GM19240 (cell line): ENCODE results near the gene CFAP58.

Experiments used
- DNase-seq: peaks from one replicate; pipeline ENCODE4 v3.0.0; 2011; ENCODE audit warnings: low spot score; ENCODE audit not compliant: insufficient read length

CFAP58 gene, protein sequence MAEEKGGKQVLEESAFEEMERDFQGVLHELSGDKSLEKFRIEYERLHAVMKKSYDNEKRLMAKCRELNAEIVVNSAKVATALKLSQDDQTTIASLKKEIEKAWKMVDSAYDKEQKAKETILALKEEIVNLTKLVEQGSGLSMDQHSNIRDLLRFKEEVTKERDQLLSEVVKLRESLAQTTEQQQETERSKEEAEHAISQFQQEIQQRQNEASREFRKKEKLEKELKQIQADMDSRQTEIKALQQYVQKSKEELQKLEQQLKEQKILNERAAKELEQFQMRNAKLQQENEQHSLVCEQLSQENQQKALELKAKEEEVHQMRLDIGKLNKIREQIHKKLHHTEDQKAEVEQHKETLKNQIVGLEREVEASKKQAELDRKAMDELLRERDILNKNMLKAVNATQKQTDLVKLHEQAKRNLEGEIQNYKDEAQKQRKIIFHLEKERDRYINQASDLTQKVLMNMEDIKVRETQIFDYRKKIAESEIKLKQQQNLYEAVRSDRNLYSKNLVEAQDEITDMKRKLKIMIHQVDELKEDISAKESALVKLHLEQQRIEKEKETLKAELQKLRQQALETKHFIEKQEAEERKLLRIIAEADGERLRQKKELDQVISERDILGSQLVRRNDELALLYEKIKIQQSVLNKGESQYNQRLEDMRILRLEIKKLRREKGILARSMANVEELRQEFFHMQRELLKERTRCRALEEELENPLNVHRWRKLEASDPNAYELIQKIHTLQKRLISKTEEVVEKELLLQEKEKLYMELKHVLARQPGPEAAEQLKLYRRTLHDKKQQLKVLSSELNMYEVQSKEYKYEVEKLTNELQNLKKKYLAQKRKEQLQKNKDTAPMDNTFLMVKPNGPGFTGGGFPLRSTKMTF

DNA sequence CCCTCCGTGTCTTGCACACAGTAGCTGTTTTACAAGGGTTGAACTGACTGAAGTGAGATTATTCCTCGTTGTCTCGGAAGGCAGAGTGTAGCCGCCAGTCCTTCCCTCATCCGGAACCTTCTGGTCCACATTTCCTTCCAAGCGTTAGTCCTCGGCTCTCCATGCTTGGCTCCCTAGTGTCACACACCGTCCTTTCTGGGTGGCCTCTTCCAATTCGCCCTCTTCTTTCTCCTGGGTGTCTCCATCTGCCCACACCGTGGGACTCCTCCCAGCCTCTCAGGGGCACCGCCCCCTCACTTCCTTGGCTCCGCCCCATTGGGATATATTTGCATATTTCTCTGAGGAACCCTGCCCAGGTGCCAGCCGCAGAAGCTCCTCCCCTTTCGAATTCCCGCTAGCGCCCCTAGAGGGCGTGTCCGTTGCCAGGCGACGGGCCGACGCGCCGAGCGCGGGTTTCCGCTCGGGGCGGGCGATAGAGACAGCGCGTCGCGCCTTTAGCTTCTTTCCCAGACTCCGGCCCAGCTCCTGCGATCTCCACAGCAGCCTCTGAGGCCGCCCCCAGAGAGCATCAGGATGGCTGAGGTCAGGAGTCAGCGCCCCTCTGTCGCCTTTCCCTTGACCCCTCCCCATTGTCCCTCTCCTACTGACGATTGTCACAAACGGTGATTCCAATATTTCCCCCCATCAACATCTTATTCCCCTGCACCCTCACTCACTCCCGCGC, at the start of gene CFAP58:
TSS of gene CFAP58 (plus strand) at position 509 of the 724 bp plus-strand sequence. CDS start at position 574, 65 bp downstream.
- DNase-seq, result peak; percentile 35

DNA sequence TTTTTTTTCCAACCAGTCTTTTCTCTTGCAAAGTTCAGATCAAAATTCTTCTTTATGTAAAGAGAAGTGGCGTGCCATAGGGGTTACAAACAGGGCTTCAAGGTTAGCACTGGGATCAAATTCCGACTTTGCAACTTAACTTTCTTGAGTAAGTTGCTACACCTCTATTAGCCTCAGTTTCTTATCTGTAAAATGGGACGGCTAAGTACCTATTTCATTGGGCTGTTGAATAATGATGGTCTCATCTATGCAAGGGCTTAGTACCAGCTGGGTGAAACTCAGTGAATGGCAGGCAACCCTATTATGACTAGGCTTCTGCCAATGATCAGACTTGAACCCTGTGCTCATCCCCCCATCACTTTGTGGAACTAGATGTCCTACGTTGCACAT, 49.3 kb upstream of the CFAP58 start:
- no peak for DNase-seq

DNA sequence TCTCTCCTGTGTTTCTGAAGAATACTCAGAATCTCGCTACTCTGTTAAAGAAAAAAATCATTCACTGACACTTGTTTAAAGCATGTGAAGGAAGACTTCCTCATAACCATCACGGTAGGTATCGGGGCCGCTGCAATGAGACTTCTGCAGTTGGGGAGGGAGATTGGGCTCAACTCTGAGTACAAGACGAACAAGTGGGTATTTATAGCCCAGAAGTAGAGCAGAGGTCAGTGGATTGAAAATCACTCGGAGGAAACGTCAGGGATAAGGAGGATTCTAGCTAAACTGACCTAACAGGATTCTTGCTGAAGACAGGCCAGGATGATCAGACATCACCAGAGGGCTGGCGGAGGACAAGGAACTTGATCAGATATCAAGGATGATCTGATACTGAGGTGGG, 48.7 kb upstream of the CFAP58 start:
- no peak for DNase-seq

DNA sequence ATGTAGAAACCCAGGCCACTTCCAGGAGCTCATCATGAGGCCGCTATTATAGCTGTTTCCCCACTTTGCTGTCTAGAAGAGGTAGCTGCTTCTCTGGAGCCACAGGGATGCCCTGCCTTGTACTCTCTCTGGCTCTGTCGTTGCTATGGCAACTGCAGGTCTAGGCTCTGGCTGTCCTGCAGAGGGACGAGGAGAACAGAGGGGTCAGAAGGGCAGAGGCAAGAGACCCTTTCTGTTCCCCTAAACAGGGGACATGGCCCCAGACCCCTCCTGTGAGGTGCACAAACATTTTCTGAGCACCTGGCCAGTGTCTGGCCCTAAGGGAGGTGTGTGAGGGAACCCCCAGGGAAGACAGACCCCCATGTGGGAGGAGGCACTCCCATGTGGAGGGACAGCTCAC, 46.7 kb upstream of the CFAP58 start:
- DNase-seq, result no peak

DNA sequence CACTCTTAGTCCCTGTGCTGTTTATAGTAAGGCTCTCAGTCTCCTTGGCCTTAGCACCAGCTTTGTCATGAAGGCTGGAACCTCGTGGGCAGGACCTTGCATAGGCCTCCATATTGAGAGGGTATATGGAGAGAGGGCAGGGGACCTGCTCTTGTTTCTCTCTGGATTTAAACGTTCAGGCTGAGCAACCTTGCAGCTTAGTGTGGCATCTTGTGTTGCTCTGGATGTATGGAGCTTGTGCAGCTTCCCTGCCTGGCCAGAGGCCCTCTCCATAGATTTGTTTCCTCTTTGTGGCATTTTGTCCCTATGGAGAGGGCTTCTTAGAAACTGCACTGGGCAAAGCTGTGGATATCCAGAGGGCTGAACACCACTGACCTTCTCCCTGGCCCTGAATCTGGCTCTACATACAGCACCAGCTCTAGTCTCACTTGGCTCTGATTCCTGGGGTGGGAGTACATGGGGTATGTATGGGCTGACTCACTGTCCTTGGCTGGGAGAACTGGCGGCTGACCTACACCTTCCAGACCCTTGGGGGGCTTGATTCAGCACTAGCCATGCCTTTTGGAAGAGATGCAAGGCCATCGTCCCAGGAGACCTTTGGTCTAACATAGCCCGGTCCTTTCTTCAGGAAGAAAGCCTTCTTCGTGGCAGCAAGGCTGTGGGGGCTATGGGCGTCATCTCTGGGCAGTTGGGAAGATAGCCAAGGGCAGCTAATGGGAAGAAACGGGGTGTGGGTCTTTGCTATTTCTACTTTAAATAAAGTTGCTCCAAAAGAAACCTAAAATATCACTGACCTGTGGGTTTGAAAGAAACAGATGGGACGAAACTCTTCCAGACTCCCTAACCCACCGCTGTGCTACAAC, 45.8 kb upstream of the CFAP58 start:
- DNase-seq, result no peak

DNA sequence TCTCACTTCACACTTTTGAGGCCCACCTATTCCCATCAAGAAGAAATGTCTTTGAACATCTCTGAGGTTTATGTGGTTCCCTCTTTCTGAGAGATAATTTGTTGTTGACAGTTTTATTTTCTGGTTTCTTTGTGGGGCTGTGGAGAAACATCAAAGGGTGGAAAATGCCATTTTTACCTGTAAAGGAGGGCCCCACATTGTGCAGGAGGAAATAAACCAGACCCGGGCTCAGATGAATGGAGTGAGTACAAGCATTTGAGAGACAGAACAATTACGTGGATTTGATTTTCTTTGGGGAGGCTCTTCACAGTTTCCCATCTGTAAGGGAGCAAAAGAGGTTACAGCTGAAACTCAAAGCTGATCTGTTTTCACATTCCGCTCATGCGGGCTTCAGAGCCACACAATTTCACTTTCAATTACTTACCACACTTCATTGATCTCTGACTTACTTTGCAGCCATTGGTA, 45.2 kb upstream of the CFAP58 start:
- peak; percentile 69 for DNase-seq

DNA sequence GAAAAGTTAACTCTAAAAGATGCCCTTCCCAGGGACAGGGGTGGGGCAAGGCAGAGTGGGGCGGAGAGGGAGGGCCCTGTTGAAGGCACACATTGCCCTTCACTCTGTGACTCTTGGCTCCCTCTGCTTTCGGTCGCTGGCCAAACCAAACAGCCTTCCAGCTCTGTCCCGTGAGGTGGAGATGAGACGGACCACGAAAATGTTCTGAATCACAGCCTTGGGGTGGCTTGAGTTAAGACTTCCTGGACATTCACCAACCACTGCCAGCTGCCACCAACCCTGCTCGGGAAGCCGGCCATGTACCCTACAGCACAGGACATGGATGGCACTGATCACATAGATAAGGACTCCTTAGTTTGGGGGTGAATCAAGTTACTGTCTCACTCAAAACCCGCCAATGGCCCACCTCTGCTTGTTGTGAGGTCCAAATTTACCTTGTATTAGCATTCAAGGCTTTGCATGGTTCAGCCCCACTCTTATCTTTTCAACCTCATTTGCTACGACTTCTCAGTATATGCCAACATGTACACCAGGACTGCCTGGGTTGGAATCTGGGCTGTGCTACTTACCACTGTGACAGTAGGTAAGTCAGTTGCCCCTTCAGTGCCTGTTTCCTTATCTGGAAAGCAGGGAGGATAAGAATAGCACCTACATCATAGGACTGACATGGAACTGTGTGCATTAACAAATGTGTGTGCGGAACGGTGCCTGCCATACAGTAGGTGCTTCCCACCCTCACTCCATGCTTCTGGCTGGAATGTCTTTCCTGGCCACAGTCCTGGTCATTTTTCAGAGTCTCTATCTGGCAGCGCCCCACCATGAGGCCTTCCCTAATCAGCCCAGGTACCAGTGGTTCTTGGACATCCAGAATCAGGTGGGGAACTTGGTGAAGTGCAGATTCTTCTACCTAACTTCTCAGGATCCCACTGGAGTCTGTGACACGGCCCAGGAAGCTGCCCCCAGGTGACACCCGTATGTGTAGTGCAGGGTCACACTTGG, 43.4 kb upstream of the CFAP58 start:
- no peak for DNase-seq

DNA sequence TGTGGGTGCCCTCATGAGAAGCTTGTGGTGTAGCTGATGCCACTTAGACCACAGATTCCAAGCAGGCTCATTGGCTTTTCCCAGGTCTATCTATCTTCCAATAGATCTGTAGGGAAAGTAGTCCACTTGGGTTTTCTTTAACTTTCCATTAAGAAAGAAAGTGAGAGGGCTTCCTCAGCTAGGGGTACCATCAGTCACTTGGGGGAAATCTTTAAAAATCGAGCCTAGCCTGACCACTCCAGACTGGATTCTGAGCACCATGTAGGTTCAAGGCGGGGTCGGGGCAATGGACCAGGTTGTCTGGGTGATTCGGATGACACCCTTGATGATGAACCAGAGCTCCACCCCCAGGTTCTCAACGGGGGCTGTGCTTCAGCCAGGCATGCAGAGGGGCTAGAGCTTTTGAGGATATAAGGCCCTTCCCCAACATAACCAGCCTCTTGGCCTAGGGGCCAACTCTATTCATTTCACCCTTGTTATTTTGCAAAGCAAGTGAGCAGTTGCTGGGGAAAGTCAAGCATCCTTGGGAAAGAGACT, 42.4 kb upstream of the CFAP58 start:
- no peak for DNase-seq

DNA sequence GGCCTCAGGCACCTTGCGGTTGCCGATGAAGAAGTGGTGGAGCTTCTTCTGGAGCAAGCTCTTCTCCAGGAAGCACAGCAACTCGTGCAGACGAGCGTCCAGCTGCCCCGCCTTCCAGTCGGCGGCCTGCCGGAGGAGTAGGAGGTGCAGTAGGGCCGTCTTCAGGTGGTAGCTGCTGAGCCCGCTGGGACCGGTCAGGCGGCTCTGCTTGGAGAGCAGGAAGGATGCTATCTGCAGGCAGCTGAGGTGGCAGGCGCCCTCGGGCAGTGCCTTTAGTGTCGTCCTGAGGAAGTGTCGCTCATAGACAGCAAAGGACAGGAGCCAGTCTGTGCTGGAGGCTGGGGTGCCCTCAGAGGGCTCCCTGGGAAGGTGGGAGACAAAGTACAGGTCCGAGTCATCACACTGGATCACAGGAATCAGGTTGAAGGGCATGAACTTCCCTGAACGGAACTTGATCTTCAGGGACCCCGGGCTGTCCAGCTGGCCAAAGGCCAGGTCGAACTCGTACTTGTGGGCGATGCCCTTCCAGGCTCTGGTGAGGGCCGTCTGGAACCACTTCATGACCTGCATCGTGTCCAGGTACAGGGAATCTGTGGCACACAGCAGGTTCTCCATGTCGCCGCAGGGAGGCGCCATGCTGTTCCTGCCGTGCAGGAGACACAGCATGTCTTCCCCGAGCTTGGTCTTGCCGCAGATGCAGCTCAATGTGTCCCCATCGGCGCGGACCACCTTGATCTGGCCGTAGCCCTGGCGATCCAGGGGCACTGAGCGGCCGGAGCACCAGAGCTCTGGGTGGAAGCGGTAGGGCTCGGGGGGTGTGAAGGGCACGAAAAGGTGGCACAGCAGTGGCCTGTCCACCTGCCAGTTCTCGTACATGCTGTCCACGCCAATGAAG, 38.8 kb upstream of the CFAP58 start:
- no peak for DNase-seq

DNA sequence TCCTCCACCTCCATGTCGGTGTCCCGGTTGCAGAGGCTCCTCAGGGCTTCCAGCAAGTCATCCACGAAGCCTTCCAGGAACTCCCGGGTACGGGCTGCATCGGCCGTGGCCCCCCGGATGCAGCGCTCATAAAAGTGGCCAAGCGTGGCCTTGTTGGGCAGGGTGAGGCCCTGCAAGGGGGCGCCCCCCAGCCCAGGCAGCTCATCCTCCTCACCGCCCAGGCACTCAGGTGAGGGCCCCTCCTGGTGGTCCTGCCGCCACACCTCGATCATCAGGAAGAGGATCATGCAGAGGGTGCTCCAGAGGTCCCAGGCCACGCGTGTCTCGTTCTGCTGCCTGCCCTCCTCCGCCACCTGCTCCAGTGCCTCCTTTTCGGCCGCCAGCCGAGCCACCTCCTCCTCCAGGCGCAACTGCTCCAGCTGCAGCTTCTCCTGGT, 38.1 kb upstream of the CFAP58 start:
- no peak for DNase-seq

DNA sequence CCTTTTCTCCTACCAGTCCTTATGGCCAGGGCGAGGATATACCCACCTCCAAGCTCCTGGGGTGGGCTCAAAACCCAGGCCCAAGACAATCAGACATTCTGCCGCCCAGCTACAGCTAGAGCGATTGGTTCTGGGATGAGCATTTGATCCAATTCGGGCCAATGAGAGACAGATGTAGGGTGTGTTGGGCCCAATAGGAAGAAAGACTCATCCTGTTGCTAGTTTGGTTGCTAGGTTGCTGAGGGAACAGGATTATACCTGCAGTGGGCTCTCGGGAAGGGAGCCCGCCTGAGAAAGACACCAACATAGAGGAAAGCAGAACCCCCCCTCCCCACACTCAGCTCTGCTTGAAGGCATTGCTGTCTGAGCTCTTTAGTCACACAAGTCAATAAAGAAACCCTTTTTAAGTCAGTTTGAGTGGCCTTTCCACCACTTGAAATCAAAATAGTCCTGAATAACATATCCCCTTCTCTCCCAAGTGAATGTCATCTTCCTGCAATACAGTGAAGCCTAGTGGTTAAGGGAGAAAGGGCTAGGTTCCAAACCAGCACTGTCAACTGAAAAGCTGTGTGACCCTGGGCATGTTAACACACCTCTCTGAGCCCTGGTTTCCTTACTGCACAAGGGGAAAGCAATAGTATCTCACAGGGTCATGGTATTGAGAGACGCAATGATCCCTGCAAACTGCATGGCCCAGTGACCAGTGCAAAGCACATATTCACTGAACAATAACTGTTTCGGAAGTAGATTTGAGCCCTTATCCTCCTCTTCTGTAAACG, 37.1 kb upstream of the CFAP58 start:
- no peak for DNase-seq

DNA sequence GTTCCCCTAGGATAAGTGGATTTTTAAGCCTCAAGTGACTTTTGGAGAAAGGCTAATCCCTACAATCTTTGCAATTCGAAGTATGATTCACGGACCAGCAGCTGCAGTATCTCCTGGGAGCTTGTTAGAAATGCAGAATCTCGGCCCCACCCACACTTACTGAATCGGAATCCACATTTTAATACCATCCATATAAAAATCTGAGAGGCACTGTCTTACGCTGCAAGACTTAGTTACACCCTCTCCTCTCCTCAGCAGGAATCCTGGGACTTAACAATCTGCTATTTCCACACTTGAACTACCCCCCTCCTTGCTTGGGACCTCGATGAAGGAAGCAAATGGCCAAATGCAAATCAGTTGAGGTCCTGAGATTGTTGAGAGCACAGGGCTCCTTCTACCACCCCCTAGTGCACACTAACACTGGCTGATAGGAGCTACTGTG, 36.3 kb upstream of the CFAP58 start:
- DNase-seq, result no peak

DNA sequence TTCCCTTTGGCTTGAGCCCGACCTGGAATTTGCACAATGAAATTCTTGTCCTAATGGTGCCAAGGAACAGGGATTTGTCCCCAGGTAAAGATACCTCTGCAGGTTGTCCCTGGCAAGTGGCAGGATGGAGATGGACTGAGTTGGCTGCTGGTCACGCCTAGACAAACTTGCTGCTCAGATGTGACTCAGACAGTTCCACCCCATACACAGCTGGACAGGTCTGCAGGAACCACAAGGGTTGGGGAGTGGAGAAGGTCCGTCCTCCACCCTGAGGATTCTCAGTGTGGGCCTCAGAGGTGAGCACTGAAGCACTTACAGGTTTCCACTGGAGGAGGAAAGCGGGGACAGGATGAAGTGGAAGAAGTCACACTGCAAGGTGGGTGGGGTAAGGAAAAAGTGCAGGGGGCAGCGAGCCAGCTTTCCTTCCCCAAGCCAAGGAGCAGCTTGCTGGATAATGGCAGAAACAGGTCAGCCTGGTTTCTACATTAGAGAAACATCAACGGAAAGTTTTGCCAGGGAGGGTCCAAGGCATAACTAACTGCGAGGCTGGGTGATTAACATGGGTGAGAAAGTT, 35.8 kb upstream of the CFAP58 start:
- no peak for DNase-seq

DNA sequence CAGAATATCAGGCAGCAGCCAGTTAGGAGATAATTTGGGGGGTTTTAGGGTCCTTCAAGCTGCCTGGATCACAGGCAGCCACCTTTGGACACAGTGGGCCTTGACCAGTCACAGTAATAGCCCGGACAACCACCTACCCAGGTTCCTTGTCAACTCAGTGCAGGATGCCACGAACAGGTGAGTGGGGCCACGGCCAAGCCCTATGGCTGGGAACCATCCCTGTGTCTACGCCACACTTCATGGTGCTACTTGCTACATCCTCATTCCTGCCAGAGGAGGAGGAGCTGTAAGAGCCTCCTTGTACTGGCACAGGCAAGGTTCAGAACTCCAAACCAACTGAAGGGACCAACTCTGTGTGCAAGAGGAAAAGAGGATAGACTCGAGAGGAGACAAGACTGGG, 35.3 kb upstream of the CFAP58 start:
- DNase-seq, result no peak

DNA sequence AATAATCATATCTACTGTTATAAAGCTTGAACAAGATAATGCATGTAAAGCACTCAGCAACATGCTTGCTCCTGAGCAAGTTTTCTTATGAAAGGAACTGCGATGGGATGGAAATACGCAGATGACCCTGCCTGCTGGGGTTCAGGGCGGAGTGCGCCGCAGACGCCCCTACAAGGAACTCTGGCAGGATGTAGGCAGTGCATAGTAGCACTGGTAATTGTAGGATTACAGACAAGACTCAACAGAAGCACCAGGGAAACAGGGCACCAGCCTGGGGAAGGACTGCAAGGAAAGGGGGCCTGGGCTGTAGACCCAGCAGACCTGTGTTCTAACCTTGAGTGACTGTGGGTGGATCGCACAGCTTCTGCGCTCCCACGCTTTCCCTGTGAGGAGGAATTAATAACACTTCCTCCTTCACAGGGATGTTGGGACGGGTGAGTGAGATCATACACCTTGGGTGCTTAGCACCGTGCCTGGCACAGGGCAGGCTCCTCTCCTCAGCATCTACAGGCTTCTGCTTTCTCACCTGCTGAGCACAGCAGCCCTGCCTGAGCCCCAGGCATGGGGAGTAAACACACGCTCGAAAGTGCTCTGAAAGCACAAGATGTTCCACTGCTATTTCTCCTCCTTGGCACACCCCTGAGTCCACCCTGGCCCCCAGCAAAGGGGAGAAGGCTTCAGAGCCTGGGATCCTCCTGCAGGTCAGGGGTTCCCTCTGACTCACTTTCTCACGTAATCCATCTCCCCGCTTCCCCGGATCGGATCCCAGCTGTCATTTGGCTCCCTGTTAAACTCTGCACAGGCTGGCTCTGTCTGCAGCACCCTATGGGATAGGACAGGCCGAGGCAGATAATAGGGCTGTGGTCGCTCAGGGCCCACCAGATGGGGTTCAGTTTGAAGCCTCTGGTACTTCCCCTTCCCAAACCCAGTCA, 34.6 kb upstream of the CFAP58 start:
- no peak for DNase-seq

DNA sequence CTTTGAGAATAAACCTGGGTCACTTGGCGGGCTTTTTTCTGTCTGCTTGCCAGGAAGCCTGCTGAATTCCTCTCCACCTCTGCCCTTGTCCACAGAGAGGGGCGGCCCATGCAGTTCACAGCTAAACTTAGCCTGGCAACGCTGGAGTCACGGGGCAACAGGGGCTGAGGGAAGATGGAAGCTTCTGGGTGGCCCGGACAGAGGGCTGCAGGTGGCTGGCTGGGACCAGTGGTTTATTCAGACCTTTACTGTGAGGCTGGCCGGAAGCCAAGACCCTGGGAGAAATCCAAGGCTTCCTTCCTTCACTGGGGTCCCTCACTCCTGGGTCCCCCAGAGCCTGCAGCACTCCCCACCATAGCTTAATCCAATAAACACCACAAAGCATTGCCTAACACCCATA, 32.4 kb upstream of the CFAP58 start:
- no peak for DNase-seq
